ENCODE results near the gene ADSS2.
"Not testable (repeated sequence)": the region's sequence is repeated elsewhere in the genome, so short reads cannot be mapped to it uniquely, and the experiment has no call there.

The ADSS2 gene

DNA sequence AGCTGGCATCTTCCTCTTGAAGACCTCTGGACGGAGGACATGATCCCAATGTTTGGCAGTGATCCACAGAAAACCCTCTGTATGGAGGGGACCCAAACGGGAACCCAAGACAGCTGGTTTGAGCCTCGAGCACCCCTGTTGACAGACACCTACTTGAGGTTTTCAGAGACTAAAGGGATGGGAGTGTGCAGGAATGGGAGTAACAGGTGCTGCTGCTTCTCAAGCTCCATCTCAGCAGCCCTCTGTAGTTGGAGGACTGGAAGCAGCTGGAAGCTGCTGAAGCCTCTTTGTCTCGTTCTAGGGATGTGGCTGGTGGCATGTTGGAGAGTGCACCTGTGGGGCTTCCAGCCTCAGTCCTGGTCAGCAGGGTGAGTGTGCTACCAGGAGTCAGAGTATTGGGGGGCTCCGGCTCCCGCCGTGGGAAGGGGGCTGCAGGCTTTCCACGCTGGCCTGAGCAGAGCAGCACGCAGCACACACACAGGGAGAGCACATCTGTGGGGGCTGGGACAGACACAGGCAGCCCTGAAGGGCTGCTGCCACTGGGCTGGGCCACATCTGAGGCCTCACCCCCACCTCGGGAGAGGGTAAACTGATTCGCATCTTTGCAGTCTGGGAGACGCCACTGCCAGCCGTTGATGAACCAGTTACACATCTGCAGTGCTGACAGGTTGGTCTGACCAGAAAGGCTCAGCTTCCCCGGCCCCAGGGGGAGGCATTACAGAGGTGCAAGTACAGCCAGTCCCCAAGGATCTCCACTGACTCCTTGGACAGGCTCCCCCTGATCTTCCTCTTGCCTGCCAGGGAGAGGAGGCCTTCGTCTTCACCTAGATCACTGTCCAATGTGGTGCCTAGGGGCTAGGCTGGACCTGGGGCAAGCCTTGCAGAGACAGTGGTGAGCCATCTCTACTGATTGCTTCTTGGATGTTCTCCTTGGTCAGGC, 56.6 kb downstream of the ADSS2 start:
- DNase-seq: no peak

DNA sequence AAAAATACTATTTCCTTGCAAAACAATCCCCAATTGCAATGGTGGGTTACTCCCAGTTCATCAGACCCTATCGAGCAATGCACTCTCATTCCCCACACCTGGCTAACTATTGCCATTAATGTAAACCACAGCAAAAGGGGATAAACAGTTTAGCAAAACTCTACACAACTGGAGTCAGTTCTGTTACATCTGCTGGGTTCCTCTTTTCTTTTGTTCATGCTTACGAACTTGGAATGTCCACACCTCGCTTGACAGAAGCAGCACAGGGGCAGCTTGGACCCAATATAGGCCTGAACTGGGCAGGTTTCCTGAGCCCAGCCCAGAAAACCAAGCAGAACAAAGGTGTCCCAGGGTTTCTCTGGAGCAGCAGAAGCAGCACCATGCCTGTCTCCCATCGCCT, 57.4 kb downstream of the ADSS2 start:
- DNase-seq: no peak

DNA sequence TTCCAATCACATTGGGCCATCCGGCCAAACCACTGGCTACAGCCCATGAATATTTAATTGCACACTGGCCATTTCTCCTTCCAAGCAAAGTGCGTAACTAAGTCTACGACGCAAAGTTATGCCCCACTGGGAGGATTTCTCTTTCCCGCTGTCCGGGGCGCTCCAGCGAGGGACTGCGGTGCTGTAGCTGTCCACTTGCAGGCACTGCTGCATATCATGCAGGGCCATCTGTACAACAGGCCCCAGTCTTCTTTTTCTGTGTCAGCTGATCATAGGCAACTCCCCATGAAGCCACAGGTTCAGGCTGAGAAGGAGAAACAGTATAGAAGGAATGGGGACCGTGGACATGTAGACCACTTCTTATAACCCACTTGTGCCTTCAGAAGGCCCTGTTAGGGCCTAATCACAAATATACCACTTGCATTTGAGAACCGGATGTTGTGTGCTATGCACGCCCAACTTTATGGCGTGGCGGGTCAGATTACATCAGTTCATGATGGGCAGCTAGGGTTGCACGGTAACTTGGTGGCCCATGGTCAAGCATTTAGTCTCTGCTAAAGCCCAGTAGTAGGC, 58.0 kb downstream of the ADSS2 start:
- DNase-seq: no peak

DNA sequence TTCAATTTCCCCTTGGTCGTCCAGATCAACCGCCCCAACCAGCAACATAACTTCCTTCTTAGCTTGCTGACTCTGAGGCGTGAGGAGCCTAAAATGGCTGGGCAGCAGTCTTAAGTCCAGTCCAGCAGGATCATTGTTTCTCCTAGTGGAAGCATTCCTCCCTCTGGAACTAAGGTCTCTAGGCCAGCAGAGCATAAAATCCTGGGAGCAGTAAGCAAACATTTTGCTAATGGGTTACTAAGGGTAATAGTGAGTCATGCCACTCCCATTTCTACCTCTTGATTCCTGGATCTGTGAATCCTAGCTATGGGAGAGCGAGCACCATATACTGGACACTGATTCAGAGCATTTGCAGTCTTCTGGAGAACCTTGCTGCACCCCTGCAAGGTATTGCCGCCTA, 59.9 kb downstream of the ADSS2 start:
- no peak for DNase-seq

DNA sequence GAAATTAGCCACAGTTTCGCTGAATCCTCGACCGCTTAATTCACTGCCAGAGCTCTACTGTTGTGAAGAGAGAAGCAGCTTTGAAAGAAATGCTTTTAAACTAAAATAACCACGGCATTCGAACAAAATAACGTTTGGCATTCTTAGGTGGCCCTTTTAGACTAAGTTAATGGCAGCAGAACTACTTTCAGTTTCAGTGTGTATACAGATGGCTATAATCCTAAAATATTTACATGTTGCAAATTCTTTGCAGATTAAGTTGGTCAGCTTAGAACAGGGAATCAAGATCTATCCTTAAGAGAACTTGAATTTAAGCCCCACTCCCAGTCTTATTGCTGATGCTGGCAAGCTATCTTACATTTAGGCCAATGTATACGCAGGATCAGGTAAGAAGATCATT, 62.7 kb downstream of the ADSS2 start:
- no peak for DNase-seq

DNA sequence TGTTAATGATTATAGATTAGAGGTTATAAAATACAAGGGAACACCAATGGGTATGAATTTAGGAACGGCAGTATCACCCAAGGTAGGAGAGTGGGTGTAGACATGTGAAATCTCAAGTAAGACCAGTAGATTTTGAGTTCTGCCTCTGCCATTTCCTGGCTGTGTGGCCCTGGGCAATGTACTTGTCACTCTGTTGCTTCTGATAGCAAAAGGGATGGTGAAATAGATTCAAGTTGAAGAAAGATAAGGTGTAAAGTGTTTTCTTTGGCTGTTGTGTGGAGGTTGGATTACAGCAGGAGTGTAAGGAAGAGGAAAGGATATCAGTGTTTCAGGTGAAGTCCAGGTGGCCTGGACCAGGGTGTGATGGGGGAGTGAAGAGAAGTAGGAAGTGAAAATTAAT, 64.3 kb downstream of the ADSS2 start:
- no peak for DNase-seq

DNA sequence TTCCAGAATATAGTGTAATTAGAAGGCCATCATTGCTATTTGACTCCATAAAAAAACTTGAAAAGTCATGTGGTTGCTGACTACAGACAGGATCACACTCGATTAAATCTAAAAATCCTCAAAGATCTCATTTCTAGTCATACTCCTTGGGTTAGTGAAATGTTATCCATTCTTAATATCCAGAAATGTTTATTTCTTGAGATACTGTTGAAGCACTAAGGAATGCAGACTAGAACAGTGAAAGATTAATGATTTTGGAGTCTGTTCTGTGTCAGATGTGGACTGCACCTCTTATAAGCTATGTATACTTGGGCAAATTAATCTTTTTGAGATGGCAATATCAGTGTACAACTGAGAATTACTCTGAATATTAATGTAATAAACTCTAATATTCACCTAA, 65.1 kb downstream of the ADSS2 start:
- DNase-seq: no peak

DNA sequence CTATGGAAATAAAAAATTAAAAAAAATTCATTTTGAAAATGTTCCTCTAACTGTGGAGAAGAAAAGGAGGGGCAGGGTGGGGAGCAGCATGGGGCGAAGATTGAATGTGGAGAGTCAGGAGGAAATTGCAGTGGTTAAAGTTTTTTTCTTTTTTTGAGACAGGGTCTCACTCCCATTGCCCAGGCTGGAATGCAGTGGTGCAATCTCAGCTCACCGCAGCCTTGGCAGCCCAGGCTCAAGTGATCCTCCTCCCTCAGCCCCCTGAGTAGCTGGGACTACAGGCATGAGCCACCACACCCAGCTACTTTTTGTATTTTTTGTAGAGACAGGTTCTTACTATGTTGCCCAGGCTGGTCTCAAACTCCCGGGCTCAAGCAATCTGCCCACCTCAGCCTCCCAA, 67.6 kb downstream of the ADSS2 start:
- DNase-seq: no peak

DNA sequence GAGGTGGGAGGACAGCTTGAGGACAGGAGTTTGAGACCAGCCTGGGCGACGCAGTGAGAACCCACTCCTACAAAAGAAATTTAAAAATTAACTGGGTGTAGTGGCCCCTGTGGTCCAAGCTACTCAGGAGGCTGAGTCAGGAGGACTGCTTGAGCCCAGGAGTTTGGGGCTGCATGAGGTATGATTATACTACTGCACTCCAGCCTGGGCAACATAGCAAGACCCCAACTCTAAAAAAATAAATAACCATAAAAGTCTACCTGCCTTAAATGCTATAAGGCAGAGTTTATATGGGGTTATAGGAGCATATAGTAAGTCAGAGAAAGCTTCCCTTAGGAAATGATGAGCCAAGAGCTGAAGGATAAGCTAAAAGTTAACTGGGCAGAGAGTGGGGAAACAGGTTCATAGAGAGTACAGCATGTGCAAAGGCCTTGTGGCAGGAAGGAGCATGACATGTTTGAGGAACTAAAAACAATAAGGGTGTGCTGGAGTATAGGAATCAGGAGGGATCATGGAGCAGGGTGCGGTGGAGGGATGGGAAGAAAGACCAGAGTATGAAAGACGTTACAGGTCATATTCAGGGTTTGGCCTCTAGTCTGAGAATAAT, 68.3 kb downstream of the ADSS2 start:
- no peak for DNase-seq

DNA sequence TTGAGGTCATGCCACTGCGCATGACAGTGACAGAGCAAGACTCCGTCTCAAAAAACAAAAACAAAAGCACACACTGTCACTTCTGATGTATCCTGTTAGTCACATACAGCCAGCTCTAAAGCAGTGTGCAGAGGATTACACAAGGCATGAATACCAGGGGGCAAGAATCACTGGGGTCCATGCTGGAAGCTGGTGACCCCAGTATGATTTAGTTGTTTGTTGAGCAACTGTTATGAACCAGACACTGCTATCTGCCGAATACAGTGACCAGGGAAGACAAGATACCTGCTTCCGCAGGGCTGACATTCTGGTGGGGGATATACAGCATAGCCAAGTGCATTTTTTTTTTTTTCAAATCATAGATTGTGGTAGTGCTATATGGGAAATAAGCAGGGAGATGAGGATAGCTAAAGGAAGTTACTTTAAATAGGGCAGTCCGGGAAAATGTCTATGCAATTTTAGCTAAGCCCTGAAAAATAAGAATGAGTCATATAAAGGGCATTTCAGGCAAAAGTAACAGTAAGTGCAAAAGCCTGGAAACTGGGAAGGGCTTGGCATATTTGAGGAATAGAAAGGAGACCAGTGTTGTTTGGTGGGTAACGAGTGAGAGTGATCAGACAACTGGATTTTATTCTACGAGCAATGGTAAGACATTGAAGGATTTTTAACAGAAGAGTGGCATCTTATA, 69.7 kb downstream of the ADSS2 start:
- no peak for DNase-seq

DNA sequence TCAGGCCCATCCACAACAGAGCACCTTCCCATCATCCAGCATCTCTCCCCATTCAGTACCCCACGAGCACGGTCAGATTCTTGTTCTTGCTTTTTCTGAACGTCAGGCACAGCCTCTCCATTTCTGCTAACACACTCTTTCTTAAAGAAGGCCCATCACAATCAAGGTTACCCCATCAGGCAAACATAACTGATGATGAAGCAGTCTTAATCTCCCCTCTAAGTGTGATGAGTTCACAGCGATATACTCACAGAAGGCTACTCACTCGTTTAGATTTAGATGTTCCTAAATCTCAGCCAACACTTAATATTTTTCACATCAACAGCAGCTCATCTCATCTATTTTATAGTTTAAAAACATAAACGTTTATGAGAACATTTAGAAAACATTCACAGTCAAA, 75.6 kb downstream of the ADSS2 start:
- DNase-seq: no peak

DNA sequence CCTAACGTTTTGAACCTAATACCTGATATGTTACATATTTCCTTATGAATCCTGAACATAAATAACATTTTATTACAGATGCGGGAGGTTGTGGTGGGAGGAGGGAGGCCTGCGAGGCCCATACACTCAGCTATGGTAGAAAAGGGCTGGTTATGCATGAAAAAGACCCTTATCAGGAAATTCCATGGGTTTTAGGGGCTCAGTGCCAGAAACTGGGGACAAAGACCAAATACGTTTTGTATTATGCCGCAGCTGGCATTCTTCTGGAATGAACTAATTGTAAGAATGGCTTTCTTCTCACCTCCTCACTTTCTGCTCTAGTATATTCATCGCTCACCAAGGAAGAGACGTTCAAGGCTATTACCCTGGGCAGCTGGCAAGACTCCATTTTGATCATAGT, 76.7 kb downstream of the ADSS2 start:
- no peak for DNase-seq

DNA sequence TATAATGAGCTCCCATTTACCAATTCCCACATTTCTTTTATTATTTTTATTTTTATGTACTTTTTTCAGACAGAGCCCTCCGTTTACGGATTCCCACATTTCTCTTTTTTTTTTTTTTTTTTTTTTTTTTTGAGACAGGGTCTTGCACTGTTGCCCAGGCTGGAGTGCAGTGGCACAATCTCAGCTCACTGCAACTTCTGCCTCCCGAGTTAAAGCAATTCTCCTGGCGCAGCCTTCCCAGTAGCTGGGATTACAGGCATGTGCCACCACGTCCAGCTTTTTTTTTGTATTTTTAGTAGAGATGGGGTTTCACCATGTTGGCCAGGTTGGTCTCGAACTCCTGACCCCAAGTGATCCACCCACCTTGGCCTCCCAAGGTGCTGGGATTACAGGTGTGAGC, 77.2 kb downstream of the ADSS2 start:
- DNase-seq: not testable (repeated sequence)

DNA sequence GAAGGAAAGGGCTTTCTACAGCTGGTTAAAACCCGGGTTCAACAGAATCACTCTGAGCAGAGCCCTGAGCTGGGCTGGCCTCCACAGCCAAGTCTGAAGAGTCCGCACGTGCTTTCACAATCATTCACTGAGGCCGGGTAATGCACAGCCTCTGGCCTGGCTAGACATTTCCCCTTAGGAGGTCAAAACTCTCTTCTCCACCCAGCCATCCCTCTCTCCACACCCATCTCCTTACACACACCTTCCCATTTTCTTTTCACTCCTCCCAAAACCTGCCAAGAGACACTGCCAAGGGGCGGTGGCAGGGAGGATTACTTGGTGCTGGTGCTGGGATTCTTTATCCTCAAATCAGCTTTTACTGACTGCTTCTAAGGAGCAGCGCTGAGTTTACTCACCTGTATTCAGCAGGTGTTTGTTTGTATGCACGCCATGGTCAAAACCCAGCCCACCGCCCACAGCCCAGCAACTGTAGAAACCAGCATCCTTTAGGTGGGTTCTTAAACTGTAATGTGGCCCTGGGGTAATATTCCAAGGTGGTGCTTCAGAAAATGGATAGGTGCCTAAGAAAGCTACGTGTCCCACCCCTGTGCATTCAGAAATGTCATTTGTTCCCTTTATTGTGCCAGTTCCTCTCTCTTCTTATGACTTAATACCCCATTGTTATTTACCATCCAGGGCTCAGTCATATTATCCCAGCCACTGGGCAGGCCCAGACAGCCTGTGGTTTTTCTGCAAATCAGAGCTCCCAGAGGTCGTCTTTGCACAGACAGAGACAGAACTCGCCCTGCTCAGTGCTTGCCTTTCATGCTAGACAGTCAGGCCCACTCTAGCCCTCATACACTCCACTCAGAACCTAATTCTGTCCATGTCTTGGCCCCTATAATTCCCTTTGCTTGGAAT, 80.2 kb downstream of the ADSS2 start:
- no peak for DNase-seq

DNA sequence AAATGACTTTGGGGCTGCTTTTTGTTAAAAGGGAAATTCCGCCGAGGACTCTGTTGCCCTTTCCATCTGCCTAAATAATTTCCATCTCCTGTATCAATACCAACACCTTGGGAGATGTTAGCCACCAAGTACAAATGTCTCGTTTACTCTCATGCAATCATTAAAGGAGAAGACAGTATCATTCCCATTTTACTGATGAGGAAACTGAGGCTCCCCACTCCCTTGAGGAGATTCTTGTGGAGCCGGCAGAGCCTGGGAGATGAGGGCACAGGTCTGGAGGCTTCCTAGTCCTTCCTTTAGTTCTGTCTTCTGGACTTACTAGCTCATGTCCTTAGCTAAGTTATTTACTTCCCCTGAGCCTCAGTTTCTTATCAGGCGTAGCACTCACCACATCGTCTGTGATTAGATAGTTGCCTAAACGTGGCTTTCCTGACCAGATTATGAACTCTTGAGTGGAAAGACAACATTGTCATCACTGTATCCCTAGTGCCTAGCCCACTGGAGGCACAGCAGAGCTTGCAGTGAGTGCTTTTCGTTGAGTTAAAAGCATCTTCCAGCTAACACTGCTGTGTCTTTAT, 81.6 kb downstream of the ADSS2 start:
- no peak for DNase-seq

DNA sequence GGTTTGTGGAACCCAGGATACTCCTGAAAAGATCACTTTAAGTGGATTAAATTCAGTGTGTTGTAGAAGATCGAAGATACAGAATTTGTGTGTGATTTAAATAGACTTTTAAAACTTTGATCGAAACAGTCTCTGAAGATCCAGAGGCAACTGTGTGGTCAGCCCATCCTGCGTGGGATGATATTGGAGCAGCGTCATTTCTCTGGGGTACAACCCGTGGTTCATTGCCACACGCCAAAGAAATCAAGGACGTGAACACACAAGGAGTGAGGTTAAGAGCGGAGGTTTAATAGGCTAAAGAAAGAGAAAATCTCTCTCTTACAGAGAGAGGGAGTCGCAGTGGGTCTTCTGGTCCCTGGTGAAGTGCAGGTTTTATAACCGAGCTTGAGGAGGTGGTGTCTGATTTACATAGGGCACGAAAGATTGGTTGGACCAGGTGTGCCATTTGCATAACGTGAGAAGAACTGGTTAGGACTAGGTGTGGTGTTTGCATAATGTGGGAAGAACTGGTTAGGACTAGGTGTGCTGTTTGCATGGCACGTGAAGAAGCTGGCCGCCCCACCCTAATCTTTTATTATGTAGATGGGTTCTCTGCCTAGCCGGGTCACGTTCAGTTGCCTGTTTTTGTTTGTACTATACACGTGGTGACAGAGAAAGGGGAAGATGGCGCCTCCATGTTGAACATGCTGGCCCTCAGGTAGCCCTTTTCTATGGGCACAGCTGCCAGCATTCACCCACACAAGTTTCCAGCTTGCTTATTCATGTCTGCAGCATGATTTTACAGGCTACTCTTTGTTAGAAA, 82.3 kb downstream of the ADSS2 start:
- no peak for DNase-seq

DNA sequence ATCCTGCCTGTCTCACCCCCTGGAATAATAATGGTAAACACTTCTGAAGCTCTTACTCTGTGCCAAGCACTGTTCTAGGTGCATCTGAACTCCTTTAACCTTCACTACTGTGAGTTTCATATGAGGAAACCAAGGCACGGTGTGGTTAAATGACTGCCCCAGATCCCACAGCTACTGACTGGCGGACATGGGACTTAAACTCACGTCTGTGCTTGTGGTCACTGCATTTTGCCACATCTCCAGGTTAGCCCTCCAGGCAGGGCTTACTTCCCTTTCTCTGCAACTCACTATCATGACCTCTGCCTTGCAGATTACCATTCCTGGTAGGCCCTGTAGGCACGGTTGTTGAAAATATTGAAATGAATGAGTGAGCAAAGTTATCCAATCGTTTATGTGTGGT, 83.4 kb downstream of the ADSS2 start:
- no peak for DNase-seq

DNA sequence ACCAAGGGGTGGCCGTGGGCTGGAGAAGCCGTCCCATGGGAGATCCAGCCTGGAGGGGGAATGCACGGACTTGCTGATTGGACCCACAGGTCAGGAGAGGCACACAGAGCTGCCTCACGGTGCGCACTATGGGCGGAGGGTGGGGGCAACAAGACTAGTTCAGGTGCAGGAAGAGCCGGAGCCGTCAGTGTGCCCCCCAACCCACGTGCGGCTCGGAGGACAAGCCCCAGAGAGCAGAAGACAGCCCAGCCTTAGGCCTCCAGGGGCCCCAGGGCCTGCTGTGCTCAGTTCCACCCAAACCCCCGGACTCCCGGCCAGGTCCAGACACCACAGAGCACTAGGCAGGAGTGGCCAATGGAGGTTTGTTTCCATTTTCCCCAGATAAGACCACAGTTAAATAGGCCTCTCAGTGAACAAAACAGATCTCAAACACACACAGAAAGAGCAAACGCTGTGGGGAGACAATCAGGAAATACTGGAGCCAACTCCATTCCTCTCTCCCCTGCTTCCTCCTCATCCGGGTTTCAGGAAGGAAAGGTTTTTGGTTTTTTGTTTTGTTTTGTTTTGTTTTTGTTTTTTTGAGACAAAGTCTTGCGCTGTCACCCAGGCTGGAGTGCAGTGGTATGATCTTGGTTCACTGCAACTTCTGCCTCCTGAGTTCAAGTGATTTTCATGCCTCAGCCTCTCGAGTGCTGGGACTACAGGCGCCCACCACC, 84.2 kb downstream of the ADSS2 start:
- no peak for DNase-seq

DNA sequence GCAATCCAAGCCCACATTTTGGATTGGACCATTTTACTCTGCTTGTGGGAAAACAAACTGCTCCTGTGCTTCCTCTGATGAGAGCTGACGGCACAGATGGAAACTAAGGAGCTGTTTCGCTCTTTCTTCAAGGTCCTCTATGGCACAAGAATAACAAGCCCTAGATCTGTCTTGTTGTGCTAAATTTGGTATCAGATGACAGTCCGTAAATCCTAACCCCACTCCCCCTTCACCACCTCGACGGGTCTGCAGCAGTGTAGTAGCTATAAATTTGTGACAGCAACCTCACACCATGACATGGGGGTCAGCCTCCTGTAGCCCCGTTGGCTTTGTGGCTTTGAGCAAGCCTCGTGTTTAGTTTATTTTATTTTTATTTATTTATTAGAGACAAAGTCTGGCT, 85.9 kb downstream of the ADSS2 start:
- no peak for DNase-seq

DNA sequence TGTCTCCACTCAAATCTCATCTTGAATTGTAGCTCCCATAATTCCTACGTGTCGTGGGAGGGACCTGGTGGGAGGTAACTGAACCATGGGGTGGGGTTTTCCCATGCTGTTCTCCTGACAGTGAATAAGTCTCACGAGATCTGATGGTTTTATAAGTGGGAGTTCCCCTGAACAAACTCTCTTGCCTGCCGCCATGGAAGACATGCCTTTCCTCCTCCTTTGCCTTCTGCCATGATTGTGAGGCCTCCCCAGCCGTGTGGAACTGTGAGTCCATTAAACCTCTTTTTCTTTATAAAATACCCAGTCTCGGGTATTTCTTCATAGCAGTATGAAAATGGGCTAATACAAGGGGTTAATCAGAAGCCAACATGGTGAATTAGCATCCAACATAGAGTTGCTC, 86.4 kb downstream of the ADSS2 start:
- DNase-seq: not testable (repeated sequence)

DNA sequence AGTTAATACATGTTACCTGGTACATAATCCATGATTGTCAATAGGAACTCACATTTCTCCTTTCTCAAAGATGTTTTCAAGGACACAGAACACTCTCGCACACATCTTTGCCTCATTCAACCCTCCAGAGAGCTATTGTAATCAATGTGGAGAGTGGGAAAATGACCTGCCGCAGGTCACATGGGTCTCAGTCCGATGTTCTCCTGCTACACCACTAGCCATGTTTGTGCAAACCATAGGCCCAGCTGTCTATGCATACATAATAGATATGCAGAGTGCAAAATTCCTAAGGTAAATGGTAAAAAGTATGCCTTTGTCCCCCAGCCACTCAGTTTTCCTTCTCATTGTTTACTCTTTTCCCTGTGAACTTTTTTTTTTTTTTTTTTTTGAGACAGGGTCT, 89.2 kb downstream of the ADSS2 start:
- DNase-seq: no peak
